Stimulated activated CD4-positive, alpha-beta T cell treated with anti-CD3 and anti-CD28 coated beads, Interleukin-12 subunit alpha, Interleukin-12 subunit beta, amount 100 ng/mL, for 24 hours (primary cell): ENCODE data around the gene TPM4.
"Not testable (repeated sequence)": the region's sequence is repeated elsewhere in the genome, so short reads cannot be mapped to it uniquely, and the experiment has no call there.

Source experiments
- DNase-seq, 2 experiments: peaks; one replicate each; pipeline ENCODE4 v3.0.0-alpha.2; 2020; ENCODE audit warnings: low read depth in 2 of 2

Gene TPM4

GRCh38 chr19:16076154-16076957 lies at the start of gene TPM4:
Gene TPM4, plus strand, starts transcription at chr19:16076495. Its CDS starts 71 bp downstream, at chr19:16076566.
- DNase-seq: peak; percentile 70 to 90

GRCh38 chr19:16026756-16027155 lies 49.5 kb upstream of the TPM4 start:
- DNase-seq: no peak

GRCh38 chr19:16027528-16027927 lies 48.8 kb upstream of the TPM4 start:
- DNase-seq: no peak

- not testable (repeated sequence) for DNase-seq
Observed at GRCh38 chr19:16030155-16030554, 46.1 kb upstream of the TPM4 start.

- no peak for DNase-seq
Observed at GRCh38 chr19:16030964-16031871, 45.1 kb upstream of the TPM4 start.

- DNase-seq: no peak
Observed at GRCh38 chr19:16031872-16032200, 44.5 kb upstream of the TPM4 start.

GRCh38 chr19:16032509-16033135 lies 43.7 kb upstream of the TPM4 start:
- no peak for DNase-seq

GRCh38 chr19:16033136-16033530 lies 43.2 kb upstream of the TPM4 start:
- no peak for DNase-seq

GRCh38 chr19:16033721-16034120 lies 42.6 kb upstream of the TPM4 start:
- DNase-seq: no peak

GRCh38 chr19:16034180-16034579 lies 42.1 kb upstream of the TPM4 start:
- no peak for DNase-seq

GRCh38 chr19:16034958-16035560 lies 41.2 kb upstream of the TPM4 start:
- no peak for DNase-seq

GRCh38 chr19:16035601-16036297 lies 40.5 kb upstream of the TPM4 start:
- DNase-seq: no peak

- DNase-seq: no peak
Observed at GRCh38 chr19:16036397-16036925, 39.8 kb upstream of the TPM4 start.

- DNase-seq: no peak
Observed at GRCh38 chr19:16036941-16037340, 39.4 kb upstream of the TPM4 start.

- no peak for DNase-seq
Observed at GRCh38 chr19:16037424-16038195, 38.7 kb upstream of the TPM4 start.

- no peak for DNase-seq
Observed at GRCh38 chr19:16038196-16038695, 38.0 kb upstream of the TPM4 start.

- DNase-seq: no peak
Observed at GRCh38 chr19:16039081-16039480, 37.2 kb upstream of the TPM4 start.

- no peak for DNase-seq
Observed at GRCh38 chr19:16039545-16039944, 36.8 kb upstream of the TPM4 start.

GRCh38 chr19:16040642-16041041 lies 35.7 kb upstream of the TPM4 start:
- DNase-seq: no peak
